Myocyte (in vitro differentiated cells): ENCODE data around the gene ITPRID1. TPM values are rescaled to one million over a fixed set of nuclear protein-coding genes. Genes with fewer than 3 reads are reported as not detected.
A peak's percentile ranks its signal among the peaks of the same experiment; 100 is the strongest.
"Not testable (repeated sequence)": the region's sequence is repeated elsewhere in the genome, so short reads cannot be mapped to it uniquely, and the experiment has no call there.

ENCODE experiments used
- DNase-seq: peaks from one replicate; pipeline ENCODE4 v3.0.0-alpha.2; 2012; ENCODE audit warnings: low read depth
- total RNA-seq: library from RNA; depleted of rRNA; stranded (reverse); fragments of >200 nt; gene quantifications from 2 replicates; pipeline ENCODE4 v1.2.3, GENCODE V29; 2014

ITPRID1 gene
- total RNA-seq, 1 donor from 2014 or later: not detected

GRCh38 chr7:31516680-31517502 lies 3.0 kb downstream of the ITPRID1 start:
- DNase-seq: no peak

- DNase-seq: no peak
These were observed 3.6 kb downstream of the ITPRID1 start for GRCh38 chr7:31517513-31517912.

DNA sequence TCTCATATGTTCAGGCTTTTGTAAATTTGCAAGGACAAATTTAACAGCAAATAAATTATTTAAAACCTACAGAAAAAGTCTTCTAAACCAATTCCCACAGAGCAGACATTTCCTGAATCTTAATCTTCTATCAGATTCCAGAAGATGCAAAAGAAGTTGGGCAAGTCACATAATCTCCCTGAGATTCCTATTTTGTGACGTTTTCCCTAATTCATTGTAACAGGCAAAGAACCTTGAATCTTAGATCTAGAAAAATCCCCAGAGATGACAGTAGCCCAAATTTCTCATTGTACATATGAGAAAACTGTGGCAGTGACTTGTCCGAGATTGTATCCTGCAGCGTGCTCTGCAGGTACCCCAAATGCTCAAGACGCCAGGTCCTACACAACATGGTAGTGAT lies 4.9 kb downstream of the ITPRID1 start:
- DNase-seq: no peak

- DNase-seq: no peak
These were observed 7.6 kb downstream of the ITPRID1 start for GRCh38 chr7:31521336-31522010.

DNA sequence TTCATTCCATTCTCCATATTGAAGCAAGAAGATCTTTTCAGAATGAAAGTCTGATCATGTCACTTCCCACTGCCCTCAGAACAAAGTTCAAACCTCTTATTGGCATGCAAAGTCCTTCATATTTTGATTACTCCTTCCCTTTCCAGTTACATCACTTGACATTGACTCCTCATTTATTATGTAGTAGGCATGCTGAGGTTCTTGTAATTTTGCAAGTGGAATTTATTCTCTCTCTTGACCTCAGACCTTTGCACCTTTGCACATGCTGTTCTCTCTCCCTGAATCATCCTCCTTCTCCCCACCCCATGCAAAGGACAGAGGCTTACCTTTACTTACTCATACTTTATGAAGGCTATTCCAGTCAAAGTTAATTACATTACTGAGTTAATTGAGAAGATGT lies 13.0 kb downstream of the ITPRID1 start:
- DNase-seq: no peak

DNA sequence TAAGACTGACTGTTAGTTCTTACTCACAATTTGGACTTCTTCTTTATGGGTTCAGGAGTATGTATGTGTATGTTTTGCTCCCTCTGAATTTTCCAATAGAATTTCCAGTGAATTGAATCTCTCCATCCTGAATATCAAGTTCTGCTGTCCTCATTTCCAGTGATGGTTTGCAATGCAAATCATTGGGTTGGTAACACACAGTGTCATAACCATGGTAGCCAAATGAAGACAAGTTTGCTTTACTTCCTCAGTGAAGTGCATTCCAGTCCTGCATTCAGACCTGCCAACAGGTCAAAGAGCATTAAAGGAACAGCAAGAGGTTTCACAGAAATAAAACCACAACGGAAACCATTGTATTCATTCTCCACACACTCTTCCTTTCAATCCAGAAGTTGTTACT lies 15.2 kb downstream of the ITPRID1 start:
- DNase-seq: no peak

- DNase-seq: not testable (repeated sequence)
These were observed 26.8 kb downstream of the ITPRID1 start for GRCh38 chr7:31540651-31541185.

GRCh38 chr7:31545549-31545948 lies 31.7 kb downstream of the ITPRID1 start:
- DNase-seq: no peak

- no peak for DNase-seq
These were observed 35.7 kb downstream of the ITPRID1 start for GRCh38 chr7:31549611-31550010.

DNA sequence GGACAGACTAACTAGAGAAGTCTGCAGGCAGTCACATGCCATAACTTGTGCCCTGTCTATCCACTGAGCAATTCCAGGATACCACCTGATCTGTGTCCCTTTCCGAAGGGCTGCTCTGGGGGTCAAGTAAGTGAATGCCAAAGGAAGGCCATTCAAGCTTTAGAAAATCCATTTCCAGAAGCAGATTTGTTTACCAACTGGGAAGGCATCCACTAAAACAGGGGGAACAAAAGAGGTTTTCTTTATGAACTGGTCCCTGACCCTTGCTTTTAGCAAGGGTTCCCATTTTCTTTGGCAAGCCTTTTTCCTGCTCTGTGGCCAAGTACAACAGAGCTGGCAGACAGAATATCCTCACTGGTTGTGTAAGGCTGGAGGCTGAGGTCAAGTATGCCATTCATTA lies 36.5 kb downstream of the ITPRID1 start:
- DNase-seq: no peak

DNA sequence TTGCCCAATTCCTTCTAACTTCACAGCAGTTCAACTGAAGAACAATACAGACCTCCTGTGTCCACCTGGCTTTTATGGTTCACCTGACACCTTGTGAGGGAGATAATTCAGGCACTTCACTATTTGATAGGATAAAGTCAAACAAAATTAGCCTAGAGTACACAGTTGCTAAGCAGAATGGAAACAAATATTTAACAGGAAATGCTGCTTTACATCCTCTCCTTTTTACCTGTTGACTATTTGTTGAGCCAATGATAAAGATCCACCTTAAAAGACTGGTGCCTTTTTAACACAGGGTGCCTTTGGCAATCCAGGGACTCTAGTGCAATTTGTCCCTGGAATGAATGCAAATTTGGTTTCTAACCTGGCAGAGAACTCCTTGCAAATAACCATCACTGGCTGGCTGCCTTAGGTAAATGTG lies 39.8 kb downstream of the ITPRID1 start:
- DNase-seq: no peak

DNA sequence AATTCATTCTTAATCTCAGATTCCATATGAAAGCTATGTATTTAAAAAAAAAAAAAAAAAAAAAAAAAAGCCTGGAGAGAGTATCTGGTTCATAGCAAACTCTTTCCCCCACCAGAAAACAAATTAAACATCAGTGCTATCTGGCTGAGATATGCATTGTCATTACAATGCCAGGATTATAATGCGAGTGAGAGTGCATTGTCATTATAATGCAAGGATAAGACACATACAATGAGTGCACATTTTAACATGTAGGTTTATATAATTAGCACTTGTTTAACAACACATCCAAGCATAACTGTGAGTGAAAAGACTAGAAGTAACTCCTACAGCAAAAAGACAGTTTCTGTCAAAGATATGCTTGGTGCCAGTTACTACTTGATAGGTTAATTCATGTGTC lies 48.1 kb downstream of the ITPRID1 start:
- no peak for DNase-seq

DNA sequence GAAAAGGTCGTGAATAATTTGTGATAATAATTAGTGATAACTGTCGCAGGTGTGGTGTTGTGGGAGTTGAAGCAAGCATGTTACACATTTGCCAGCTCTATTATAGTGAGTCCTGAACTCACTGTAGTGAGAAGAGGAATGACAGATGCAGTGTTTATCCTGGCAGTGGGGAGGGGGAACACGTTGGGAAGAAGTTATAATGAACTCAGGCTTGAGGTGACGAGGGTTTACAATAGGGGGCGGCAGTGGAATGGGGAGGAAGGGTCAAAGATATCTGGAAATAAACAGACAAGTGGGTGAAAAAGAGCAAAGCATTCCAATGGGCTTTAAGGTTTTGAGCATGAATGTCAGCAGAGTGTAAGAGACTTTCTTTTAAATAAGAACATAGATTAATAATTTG lies 49.6 kb downstream of the ITPRID1 start:
- DNase-seq: no peak

GRCh38 chr7:31563951-31564350 lies 50.1 kb downstream of the ITPRID1 start:
- no peak for DNase-seq

DNA sequence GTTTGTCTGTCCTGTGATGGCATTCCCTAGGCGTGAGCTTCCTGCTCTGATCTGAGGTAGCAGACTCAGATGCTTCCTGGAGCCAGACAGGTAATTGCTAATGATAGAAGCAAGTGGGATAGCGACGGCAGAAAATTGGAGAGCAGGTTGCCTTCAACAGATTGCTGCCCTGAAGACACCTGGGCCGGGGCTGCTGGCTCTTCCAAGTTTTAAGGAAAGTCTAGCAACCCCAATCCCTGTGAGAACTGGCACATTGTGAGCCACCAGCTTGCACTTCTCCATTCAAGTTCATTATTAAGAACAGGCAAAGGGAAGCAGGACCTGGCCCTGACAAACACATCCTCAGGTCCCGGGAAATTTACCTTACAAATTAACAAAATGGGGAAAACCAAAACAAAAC lies 50.8 kb downstream of the ITPRID1 start:
- no peak for DNase-seq

- DNase-seq: no peak
These were observed 55.6 kb downstream of the ITPRID1 start for GRCh38 chr7:31569528-31569927.

DNA sequence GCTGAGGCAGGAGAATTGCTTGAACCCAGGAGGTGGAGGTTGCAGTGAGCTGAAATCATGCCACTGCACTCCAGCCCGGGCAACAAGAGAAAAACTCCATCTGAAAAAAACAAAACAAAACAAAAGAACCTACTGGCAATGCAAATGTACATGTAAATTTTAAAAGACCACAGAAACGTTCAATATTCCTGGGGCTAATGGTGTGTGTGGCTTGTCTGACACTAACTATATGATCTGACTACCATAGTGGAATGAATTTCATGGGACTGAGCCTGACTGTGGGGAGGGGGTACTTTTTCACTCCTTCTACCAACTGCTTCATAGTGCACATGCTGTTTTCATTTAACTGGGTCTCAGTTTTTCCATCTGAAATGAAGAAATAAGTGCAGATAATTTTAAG lies 69.6 kb downstream of the ITPRID1 start:
- no peak for DNase-seq

- DNase-seq: no peak
These were observed 70.1 kb downstream of the ITPRID1 start for GRCh38 chr7:31583942-31584341.

DNA sequence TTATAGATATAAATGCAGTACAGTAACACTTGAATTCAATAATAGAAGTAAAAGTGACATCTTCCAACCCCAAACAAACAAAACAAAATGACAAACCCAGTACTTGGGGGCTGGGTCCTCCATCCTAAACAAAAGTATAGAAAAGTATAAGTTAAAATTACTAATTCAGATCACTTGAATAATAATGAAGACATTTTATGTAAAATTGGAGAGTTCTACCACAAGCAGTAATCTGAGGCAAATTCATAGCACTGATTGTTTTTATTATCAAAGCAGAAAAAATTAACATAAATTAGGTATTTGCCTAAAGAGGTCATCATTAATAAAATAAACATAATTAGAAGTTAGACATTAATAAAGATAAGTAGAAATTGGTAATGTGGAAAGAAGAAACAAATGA lies 81.5 kb downstream of the ITPRID1 start:
- DNase-seq: no peak

GRCh38 chr7:31602041-31602625 lies 88.2 kb downstream of the ITPRID1 start:
- no peak for DNase-seq

- DNase-seq: peak; percentile 12
These were observed 89.2 kb downstream of the ITPRID1 start for GRCh38 chr7:31603046-31603445.

DNA sequence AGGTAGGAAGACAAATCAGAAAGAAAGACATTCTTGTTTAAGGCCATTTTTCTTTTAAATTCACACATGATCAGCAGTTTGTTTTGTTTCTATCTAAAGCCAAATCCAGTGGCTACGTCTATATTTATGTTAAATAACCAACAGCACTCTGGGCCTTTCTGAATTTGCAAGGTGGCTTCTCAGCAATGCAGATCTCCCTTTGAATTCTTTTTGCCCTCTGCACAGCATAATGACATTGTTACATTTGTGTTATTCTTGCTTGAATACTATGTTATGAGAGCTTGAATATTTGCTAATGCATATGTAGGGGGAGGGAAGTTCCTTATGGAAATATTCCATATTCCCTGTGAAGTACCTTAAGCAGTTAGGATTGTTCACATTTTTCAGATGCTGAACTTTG lies 99.7 kb downstream of the ITPRID1 start:
- DNase-seq: no peak
